ENCODE data around the gene CCNB1IP1. TPM values are rescaled to one million over a fixed set of nuclear protein-coding genes. Genes with fewer than 3 reads are reported as not detected.

The CCNB1IP1 gene, protein sequence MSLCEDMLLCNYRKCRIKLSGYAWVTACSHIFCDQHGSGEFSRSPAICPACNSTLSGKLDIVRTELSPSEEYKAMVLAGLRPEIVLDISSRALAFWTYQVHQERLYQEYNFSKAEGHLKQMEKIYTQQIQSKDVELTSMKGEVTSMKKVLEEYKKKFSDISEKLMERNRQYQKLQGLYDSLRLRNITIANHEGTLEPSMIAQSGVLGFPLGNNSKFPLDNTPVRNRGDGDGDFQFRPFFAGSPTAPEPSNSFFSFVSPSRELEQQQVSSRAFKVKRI
- total RNA-seq: 10 to 100 TPM; 17.1 to 66.9 TPM

DNA sequence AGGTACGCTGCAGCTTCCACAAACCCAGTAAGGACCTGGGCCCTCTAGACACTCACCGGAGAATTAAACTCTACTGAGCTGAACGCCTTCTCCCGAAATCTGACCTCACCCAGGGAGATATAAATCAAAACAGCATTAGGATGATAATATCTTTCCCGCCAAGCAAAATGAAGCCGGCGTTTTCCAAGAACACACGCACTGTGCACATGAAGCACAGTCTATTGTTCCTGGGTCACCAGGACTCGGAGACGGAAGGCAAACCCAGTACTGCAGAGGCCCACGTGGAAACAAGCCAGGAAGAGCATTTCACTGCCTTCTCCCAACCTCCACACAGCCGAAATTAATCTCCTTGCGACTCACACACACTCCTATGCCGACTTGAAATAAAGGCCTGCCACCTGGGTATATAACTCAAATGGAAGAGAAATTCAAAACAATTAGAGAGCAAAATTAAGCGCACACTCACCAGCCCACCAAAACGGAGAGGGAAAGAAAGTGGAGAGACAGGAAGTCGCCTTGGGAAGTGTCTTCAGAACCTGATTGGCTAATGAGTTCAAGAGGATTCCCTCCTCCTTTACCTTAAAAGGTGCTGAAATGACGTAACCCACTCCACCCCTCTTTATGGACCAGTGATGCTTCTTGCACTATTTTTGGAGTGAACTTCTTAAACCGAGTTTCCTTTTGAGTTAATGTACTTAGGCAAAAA is at the start of gene CCNB1IP1:
CCNB1IP1 (minus strand) TSS at position 492 of the 706 bp plus-strand sequence. CDS start 16,756 bp downstream, outside the sequence.
- no peaks in the 10 kb centered on the region for H3K36me3 ChIP-seq (replicated peaks in 1 of 2; ENCODE audit: insufficient read depth in 1 of 2, low read depth in 2 of 2)
- H3K4me1 ChIP-seq: peaks cover 21% of the 10 kb centered on the region
- 1% methylated on average over 19 of the region's 19 CpGs for WGBS, 2 donors
- intact Hi-C loops (cut with DNase I): no loop called here
- ATAC-seq (peak; percentile 99), DNase-seq (peak; percentile 52 to 85 (median 64))
- H3K4me3 ChIP-seq: peak within 1 kb of the TSS; percentile 14 to 38
- peak within 1 kb of the TSS; percentile 85 to 95 (median 88) for H3K27ac ChIP-seq
- TF ChIP-seq, protein P1, sequence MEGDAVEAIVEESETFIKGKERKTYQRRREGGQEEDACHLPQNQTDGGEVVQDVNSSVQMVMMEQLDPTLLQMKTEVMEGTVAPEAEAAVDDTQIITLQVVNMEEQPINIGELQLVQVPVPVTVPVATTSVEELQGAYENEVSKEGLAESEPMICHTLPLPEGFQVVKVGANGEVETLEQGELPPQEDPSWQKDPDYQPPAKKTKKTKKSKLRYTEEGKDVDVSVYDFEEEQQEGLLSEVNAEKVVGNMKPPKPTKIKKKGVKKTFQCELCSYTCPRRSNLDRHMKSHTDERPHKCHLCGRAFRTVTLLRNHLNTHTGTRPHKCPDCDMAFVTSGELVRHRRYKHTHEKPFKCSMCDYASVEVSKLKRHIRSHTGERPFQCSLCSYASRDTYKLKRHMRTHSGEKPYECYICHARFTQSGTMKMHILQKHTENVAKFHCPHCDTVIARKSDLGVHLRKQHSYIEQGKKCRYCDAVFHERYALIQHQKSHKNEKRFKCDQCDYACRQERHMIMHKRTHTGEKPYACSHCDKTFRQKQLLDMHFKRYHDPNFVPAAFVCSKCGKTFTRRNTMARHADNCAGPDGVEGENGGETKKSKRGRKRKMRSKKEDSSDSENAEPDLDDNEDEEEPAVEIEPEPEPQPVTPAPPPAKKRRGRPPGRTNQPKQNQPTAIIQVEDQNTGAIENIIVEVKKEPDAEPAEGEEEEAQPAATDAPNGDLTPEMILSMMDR (IDR thresholded peaks at IDR 0.05): peak in 1 of 7 experiments; percentile 6
- peak in 2 of 3 donors; percentile 77 to 79 for TF ChIP-seq POLR2A (IDR thresholded peaks at IDR 0.05)
- H3K9me3 ChIP-seq: no peaks in the 10 kb centered on the region
- H3K27me3 ChIP-seq: no peaks in the 10 kb centered on the region

DNA sequence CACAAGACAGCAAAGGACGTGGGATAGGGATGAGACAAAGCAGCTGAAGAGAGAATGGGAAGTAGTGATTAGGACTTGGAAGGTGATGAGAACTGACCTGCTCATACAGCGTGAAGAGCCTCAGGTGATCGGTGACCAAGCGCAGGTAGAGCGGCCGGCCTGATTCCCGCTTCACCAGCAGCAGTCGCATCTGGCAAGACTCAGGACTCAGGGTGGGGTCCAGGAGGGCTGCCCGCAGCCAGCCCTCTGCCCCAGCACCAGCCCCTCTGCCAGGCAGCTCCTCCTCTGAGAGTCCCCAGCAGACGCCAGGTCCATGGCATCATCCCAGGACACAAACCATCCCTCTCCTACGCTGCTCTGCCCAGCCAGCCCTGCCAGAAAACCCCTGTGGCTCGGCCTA is 49.4 kb upstream of the CCNB1IP1 start:
- H3K27me3 ChIP-seq: no peaks in the 10 kb centered on the region
- H3K4me1 ChIP-seq: no peaks in the 10 kb centered on the region
- H3K9me3 ChIP-seq: no peaks in the 10 kb centered on the region
- intact Hi-C loops (cut with DNase I): no loop called here
- no peak overlapping the region for H3K27ac ChIP-seq
- DNase-seq (no peak), ATAC-seq (no peak)
- WGBS, 2 donors: 93 to 95% methylated on average over 10 to 12 of the region's 12 CpGs
- TF ChIP-seq POLR2A (IDR thresholded peaks at IDR 0.05): no peak
- TF ChIP-seq, protein P1 (IDR thresholded peaks at IDR 0.05): no peak
- H3K36me3 ChIP-seq (replicated peaks in 1 of 2; ENCODE audit: insufficient read depth in 1 of 2, low read depth in 2 of 2): peaks cover 6 to 72% of the 10 kb centered on the region in 2 donors
- H3K4me3 ChIP-seq: no peak overlapping the region

DNA sequence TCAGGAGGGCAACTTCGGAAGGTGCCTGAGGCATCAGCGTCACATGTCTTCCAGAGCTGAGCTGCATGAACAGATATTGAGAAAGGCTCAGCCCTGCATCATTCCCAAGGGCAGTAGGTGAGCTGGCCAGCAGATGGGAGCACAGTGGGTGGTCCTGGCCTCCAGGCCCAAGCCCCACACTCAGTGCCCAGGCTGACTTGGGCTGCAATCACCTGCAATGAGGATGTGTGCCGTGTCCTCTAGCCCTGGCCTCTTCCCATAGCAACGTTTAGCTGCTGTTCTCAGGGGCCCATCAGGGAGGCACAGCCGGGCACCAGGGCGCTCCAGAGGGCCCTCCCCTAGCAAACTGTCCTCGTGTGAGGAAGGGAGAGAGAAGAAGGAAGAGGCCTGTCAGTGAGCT is 48.3 kb upstream of the CCNB1IP1 start:
- H3K27ac ChIP-seq: no peak overlapping the region
- H3K4me1 ChIP-seq: no peaks in the 10 kb centered on the region
- H3K27me3 ChIP-seq: no peaks in the 10 kb centered on the region
- H3K9me3 ChIP-seq: no peaks in the 10 kb centered on the region
- 83 to 96% methylated on average over 6 to 7 of the region's 7 CpGs for WGBS, 2 donors
- intact Hi-C loops (cut with DNase I): no loop called here
- peaks cover 6 to 76% of the 10 kb centered on the region in 2 donors for H3K36me3 ChIP-seq (replicated peaks in 1 of 2; ENCODE audit: insufficient read depth in 1 of 2, low read depth in 2 of 2)
- H3K4me3 ChIP-seq: no peak overlapping the region
- TF ChIP-seq, protein P1 (IDR thresholded peaks at IDR 0.05): no peak
- TF ChIP-seq POLR2A (IDR thresholded peaks at IDR 0.05): no peak
- ATAC-seq (no peak), DNase-seq (no peak)

DNA sequence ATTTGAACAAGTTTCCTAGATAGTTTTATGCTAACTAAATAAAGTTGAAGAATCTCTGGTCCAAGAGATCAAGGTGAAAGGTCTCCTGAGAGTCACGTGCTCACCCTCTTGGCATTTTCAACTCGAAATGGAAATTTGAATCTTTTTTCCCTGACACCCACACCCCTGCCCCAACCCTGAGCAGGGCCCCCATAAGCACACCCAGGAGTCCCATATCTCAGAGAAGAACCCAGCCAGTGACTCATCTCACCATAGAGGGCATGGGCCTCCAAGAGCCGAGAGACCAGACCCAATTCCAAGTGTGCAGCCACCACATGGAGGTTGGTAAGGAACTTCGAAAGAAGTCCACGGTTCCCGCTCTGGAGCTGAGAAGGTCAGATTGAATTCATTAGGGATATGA is 47.6 kb upstream of the CCNB1IP1 start:
- DNase-seq (no peak), ATAC-seq (no peak)
- intact Hi-C loops (cut with DNase I): no loop called here
- Histone ChIP-seq H3K27me3 (no peaks in the 10 kb centered on the region), H3K4me3 (no peak overlapping the region), H3K27ac (no peak overlapping the region), H3K4me1 (peaks cover under 1% of the 10 kb centered on the region), H3K36me3 (replicated peaks in 1 of 2; ENCODE audit: insufficient read depth in 1 of 2, low read depth in 2 of 2) (peaks cover 6 to 74% of the 10 kb centered on the region in 2 donors), H3K9me3 (no peaks in the 10 kb centered on the region)
- TF ChIP-seq, protein P1 (IDR thresholded peaks at IDR 0.05): no peak
- TF ChIP-seq POLR2A (IDR thresholded peaks at IDR 0.05): no peak
- 80 to 81% methylated on average over 6 of the region's 6 CpGs for WGBS, 2 donors
